Breast epithelium (tissue), 3 donors: ENCODE results near the gene RYR3.

Source experiments
- POLR2A ChIP-seq: fragments of 450-650 bp; IDR thresholded peaks from one replicate; pipeline ENCODE4 v1.6.1; 2016; ENCODE audit warnings: antibody characterized with exemption, mild to moderate bottlenecking, moderate library complexity
- POLR2AphosphoS5 ChIP-seq, 3 donors: sonication (generic); formaldehyde crosslinking; IDR thresholded peaks; one replicate each; pipeline ENCODE4 v1.6.1; 2017; ENCODE audit warnings: antibody characterized with exemption in 3 of 3

DNA sequence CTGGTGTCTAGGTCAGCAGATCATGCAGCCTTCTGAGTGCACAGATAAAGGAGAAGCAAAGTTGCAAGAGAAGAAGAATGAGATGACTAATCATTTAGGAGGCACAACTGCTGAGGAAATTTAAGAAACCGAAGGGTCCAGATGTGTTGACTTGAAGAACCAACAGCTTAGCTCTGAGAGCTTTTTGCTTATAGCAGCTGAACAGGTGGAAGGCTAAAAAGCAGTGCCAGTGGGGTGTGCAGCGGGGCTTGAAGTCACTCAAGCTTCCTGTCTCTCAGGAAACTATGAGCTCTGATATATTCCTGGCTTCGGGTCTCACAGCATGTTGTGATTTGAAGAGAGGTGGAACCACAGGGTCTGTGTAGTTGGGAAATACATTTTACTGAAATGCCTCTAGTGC is 305.7 kb downstream of the RYR3 start:
- TF ChIP-seq POLR2A (no peak), POLR2AphosphoS5 (IDR thresholded peaks at IDR 0.05) (no peak)
